Body of pancreas (tissue), 4 donors: ENCODE data around the gene ATP5MC2.

Source experiments
- POLR2A ChIP-seq, 3 donors: fragments of 450-650 bp; IDR thresholded peaks; one replicate each; pipeline ENCODE4 v1.6.1; 2016; ENCODE audit warnings: antibody characterized with exemption in 3 of 3, mild to moderate bottlenecking in 2 of 3
- TF ChIP-seq, protein P1 (sequence below), 7 experiments: fragments of 450-650 bp in 4 of 7; fragments of 200-600 bp in 3 of 7; sonication (generic) in 3 of 7; IDR thresholded peaks; one replicate each; pipeline ENCODE4 v1.5.1; 2016 to 2019; ENCODE audit warnings: antibody characterized with exemption in 7 of 7

DNA sequence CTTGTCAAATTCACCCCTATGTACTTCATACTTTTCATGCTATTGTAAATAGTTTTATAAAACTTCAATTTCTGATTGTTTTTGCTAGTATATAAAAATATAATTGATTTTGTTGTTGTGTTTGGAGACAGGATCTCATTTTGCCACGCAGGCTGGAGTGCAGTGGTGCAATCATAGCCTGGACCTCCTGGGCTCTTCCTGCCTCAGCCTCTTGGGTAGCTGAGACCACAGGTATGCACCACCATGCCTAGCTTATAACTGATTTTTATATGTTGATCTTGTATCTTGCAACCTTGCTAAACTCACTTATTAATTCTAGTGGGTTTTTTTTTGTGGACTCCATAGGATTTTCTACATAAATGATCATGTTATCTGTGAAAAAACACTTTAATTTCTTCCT is 23.5 kb downstream of the ATP5MC2 start:
- TF ChIP-seq POLR2A (IDR thresholded peaks at IDR 0.05), result no peak
- TF ChIP-seq, protein P1, sequence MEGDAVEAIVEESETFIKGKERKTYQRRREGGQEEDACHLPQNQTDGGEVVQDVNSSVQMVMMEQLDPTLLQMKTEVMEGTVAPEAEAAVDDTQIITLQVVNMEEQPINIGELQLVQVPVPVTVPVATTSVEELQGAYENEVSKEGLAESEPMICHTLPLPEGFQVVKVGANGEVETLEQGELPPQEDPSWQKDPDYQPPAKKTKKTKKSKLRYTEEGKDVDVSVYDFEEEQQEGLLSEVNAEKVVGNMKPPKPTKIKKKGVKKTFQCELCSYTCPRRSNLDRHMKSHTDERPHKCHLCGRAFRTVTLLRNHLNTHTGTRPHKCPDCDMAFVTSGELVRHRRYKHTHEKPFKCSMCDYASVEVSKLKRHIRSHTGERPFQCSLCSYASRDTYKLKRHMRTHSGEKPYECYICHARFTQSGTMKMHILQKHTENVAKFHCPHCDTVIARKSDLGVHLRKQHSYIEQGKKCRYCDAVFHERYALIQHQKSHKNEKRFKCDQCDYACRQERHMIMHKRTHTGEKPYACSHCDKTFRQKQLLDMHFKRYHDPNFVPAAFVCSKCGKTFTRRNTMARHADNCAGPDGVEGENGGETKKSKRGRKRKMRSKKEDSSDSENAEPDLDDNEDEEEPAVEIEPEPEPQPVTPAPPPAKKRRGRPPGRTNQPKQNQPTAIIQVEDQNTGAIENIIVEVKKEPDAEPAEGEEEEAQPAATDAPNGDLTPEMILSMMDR (IDR thresholded peaks at IDR 0.05), result no peak
